NB4 (cell line): ENCODE data around the gene ABHD14A.
A peak's percentile ranks its signal among the peaks of the same experiment; 100 is the strongest.

Source experiments
- CTCF ChIP-seq: IDR thresholded peaks from one replicate; pipeline ENCODE4 v1.5.1; 2012; ENCODE audit warnings: low read depth, low read length
- POLR2A ChIP-seq: IDR thresholded peaks from 2 replicates; pipeline ENCODE4 v1.6.1; 2011; ENCODE audit warnings: mild to moderate bottlenecking; ENCODE audit not compliant: insufficient read length; ENCODE audit errors: extremely low read depth

- peak; percentile 54 for TF ChIP-seq CTCF
- no peak for TF ChIP-seq POLR2A
Measured at GRCh38 chr3:51982352-51982837, 7.5 kb downstream of the ABHD14A start.
